DND-41 (cell line): Measurements from ENCODE around the gene CPED1.

Experiments
- CTCF ChIP-seq: IDR thresholded peaks from 2 replicates; pipeline ENCODE4 v1.5.1; 2012; ENCODE audit warnings: borderline replicate concordance, low read length, moderate library complexity, mild to moderate bottlenecking; ENCODE audit not compliant: poor library complexity, severe bottlenecking; ENCODE audit errors: extremely low read depth
- EZH2 ChIP-seq: IDR thresholded peaks from 3 replicates; pipeline ENCODE4 v1.6.1; 2012; ENCODE audit warnings: borderline replicate concordance, low read depth, mild to moderate bottlenecking, moderate library complexity, low read length, inconsistent platforms; ENCODE audit not compliant: severe bottlenecking

DNA sequence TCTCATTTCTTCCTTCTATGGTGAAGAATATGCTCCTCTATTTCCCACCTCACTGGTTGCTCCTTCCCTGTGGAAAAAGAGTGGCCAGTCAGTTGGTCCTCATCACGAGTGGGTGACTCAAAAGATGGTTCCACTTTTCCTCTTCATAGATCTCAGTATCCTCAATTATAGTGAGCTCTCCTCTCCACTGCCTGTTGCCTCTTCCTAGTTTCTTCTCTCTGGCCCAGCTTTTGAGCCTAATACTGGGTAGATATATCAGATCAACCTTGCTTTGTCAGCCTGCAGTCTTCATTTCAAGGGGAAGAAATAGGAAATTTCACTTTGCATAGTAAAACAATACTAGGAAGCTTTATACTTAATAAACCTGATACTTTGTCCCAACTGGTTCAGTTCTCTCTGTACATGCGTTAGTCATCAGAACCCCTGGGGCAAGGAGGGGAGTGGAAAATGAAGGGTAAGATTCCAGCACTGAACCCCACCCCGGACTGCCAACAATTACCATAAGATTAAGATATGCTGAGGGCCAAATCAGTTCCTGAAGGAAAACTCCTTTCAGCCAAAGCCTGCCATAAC lies 324.8 kb downstream of the CPED1 start:
- TF ChIP-seq CTCF (no peak), EZH2 (no peak)
